Measurements from ENCODE around the gene NPSR1.
"Not testable (repeated sequence)": the region's sequence is repeated elsewhere in the genome, so short reads cannot be mapped to it uniquely, and the experiment has no call there.

The NPSR1 gene

GRCh38 chr7:34837801-34838201, 179.8 kb downstream of the NPSR1 start:
- DNase-seq (ENCODE audit: low spot score), result no peak

GRCh38 chr7:34838329-34838728, 180.3 kb downstream of the NPSR1 start:
- no peak for DNase-seq (ENCODE audit: low spot score)

- DNase-seq (ENCODE audit: low spot score), result no peak
Observed at GRCh38 chr7:34839645-34840044, 181.6 kb downstream of the NPSR1 start.

- DNase-seq (ENCODE audit: low spot score), result no peak
Observed at GRCh38 chr7:34840176-34840785, 182.3 kb downstream of the NPSR1 start.

- no peak for DNase-seq (ENCODE audit: low spot score)
Observed at GRCh38 chr7:34841326-34841725, 183.3 kb downstream of the NPSR1 start.

GRCh38 chr7:34842782-34843181, 184.8 kb downstream of the NPSR1 start:
- DNase-seq (ENCODE audit: low spot score), result no peak

- DNase-seq (ENCODE audit: low spot score), result no peak
Observed at GRCh38 chr7:34844406-34844805, 186.4 kb downstream of the NPSR1 start.

- no peak for DNase-seq (ENCODE audit: low spot score)
Observed at GRCh38 chr7:34844936-34845665, 187.1 kb downstream of the NPSR1 start.

- no peak for DNase-seq (ENCODE audit: low spot score)
Observed at GRCh38 chr7:34845666-34846361, 187.8 kb downstream of the NPSR1 start.

- no peak for DNase-seq (ENCODE audit: low spot score)
Observed at GRCh38 chr7:34846976-34847375, 189.0 kb downstream of the NPSR1 start.

GRCh38 chr7:34848670-34849069, 190.7 kb downstream of the NPSR1 start:
- DNase-seq (ENCODE audit: low spot score), result no peak

GRCh38 chr7:34849163-34849960, 191.3 kb downstream of the NPSR1 start:
- DNase-seq (ENCODE audit: low spot score), result no peak

GRCh38 chr7:34849986-34850385, 192.0 kb downstream of the NPSR1 start:
- DNase-seq (ENCODE audit: low spot score), result no peak

- DNase-seq (ENCODE audit: low spot score), result no peak
Observed at GRCh38 chr7:34850681-34851080, 192.7 kb downstream of the NPSR1 start.

GRCh38 chr7:34851431-34851830, 193.4 kb downstream of the NPSR1 start:
- no peak for DNase-seq (ENCODE audit: low spot score)

- DNase-seq (ENCODE audit: low spot score), result not testable (repeated sequence)
Observed at GRCh38 chr7:34858444-34858843, 200.4 kb downstream of the NPSR1 start.

- DNase-seq (ENCODE audit: low spot score), result not testable (repeated sequence)
Observed at GRCh38 chr7:34859281-34859680, 201.3 kb downstream of the NPSR1 start.

GRCh38 chr7:34866222-34866621, 208.2 kb downstream of the NPSR1 start:
- DNase-seq (ENCODE audit: low spot score), result not testable (repeated sequence)

GRCh38 chr7:34867341-34867740, 209.3 kb downstream of the NPSR1 start:
- not testable (repeated sequence) for DNase-seq (ENCODE audit: low spot score)

GRCh38 chr7:34868602-34869001, 210.6 kb downstream of the NPSR1 start:
- not testable (repeated sequence) for DNase-seq (ENCODE audit: low spot score)

GRCh38 chr7:34869057-34869456, 211.0 kb downstream of the NPSR1 start:
- DNase-seq (ENCODE audit: low spot score), result no peak

GRCh38 chr7:34870041-34870440, 212.0 kb downstream of the NPSR1 start:
- not testable (repeated sequence) for DNase-seq (ENCODE audit: low spot score)

Measured in HuH-7 (cell line).